ENCODE results near the gene SPATA6.

The SPATA6 gene

GRCh38 chr1:48248356-48248755 lies 223.6 kb downstream of the SPATA6 start:
- H3K27me3 ChIP-seq (ENCODE audit: insufficient read depth, low read length, poor library complexity, severe bottlenecking), result no peaks in the 10 kb centered on the region
- H2AFZ ChIP-seq (ENCODE audit: low read length), result no peak overlapping the region
- H3K79me2 ChIP-seq (ENCODE audit: insufficient read depth, low read length), result no peaks in the 10 kb centered on the region
- no peak overlapping the region for H3K4me2 ChIP-seq (ENCODE audit: low read depth, low read length, poor library complexity, severe bottlenecking)
- no peaks in the 10 kb centered on the region for H3K9me2 ChIP-seq (replicated peaks; ENCODE audit: low read depth, low read length)
- no peaks in the 10 kb centered on the region for H3K36me3 ChIP-seq (ENCODE audit: insufficient read depth, low read length)
- peaks cover 18% of the 10 kb centered on the region for H3K4me1 ChIP-seq (ENCODE audit: insufficient read depth, low read length, poor library complexity, severe bottlenecking)
- no peak overlapping the region for H3K4me3 ChIP-seq (ENCODE audit: low read length, poor library complexity, severe bottlenecking)
- H3K9ac ChIP-seq (ENCODE audit: low read depth, low read length, poor library complexity, severe bottlenecking), result no peak overlapping the region
- H4K20me1 ChIP-seq (ENCODE audit: insufficient read depth, low read length, poor library complexity, severe bottlenecking), result no peaks in the 10 kb centered on the region
- no peaks in the 10 kb centered on the region for H3F3A ChIP-seq (ENCODE audit: low read depth)
- no peaks in the 10 kb centered on the region for H3K9me3 ChIP-seq (ENCODE audit: insufficient read depth, low read depth, low read length)
- TF ChIP-seq EZH2phosphoT487 (IDR thresholded peaks at IDR 0.05; ENCODE audit: borderline replicate concordance), result no peak
- no peak for TF ChIP-seq CTCF (conservative IDR thresholded peaks at IDR 0.05; ENCODE audit: low read length)

- no peaks in the 10 kb centered on the region for H3F3A ChIP-seq (ENCODE audit: low read depth)
- no peaks in the 10 kb centered on the region for H3K36me3 ChIP-seq (ENCODE audit: insufficient read depth, low read length)
- no peak overlapping the region for H2AFZ ChIP-seq (ENCODE audit: low read length)
- H3K4me3 ChIP-seq (ENCODE audit: low read length, poor library complexity, severe bottlenecking), result no peak overlapping the region
- H3K9ac ChIP-seq (ENCODE audit: low read depth, low read length, poor library complexity, severe bottlenecking), result no peak overlapping the region
- TF ChIP-seq CTCF (conservative IDR thresholded peaks at IDR 0.05; ENCODE audit: low read length) (no peak), EZH2phosphoT487 (IDR thresholded peaks at IDR 0.05; ENCODE audit: borderline replicate concordance) (no peak)
- no peak overlapping the region for H3K4me2 ChIP-seq (ENCODE audit: low read depth, low read length, poor library complexity, severe bottlenecking)
- no peaks in the 10 kb centered on the region for H3K9me2 ChIP-seq (replicated peaks; ENCODE audit: low read depth, low read length)
- H3K9me3 ChIP-seq (ENCODE audit: insufficient read depth, low read depth, low read length), result no peaks in the 10 kb centered on the region
- H4K20me1 ChIP-seq (ENCODE audit: insufficient read depth, low read length, poor library complexity, severe bottlenecking), result no peaks in the 10 kb centered on the region
- no peaks in the 10 kb centered on the region for H3K27me3 ChIP-seq (ENCODE audit: insufficient read depth, low read length, poor library complexity, severe bottlenecking)
- H3K79me2 ChIP-seq (ENCODE audit: insufficient read depth, low read length), result no peaks in the 10 kb centered on the region
- peaks cover 12% of the 10 kb centered on the region for H3K4me1 ChIP-seq (ENCODE audit: insufficient read depth, low read length, poor library complexity, severe bottlenecking)
Measured at GRCh38 chr1:48246727-48247126, 225.3 kb downstream of the SPATA6 start.
